ENCODE results near the gene ZHX3. TPM values are rescaled to one million over a fixed set of nuclear protein-coding genes. Genes with fewer than 3 reads are reported as not detected.

Gene ZHX3, protein sequence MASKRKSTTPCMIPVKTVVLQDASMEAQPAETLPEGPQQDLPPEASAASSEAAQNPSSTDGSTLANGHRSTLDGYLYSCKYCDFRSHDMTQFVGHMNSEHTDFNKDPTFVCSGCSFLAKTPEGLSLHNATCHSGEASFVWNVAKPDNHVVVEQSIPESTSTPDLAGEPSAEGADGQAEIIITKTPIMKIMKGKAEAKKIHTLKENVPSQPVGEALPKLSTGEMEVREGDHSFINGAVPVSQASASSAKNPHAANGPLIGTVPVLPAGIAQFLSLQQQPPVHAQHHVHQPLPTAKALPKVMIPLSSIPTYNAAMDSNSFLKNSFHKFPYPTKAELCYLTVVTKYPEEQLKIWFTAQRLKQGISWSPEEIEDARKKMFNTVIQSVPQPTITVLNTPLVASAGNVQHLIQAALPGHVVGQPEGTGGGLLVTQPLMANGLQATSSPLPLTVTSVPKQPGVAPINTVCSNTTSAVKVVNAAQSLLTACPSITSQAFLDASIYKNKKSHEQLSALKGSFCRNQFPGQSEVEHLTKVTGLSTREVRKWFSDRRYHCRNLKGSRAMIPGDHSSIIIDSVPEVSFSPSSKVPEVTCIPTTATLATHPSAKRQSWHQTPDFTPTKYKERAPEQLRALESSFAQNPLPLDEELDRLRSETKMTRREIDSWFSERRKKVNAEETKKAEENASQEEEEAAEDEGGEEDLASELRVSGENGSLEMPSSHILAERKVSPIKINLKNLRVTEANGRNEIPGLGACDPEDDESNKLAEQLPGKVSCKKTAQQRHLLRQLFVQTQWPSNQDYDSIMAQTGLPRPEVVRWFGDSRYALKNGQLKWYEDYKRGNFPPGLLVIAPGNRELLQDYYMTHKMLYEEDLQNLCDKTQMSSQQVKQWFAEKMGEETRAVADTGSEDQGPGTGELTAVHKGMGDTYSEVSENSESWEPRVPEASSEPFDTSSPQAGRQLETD
- total RNA-seq (10 to 100 TPM in 6 of 7 donors, 1 to 10 TPM in 1; 7.5 to 26.7 (median 19.5) TPM), polyA plus RNA-seq (1 to 10 TPM; 1.6 to 3.2 (median 2.6) TPM)
- long read RNA-seq, donor 1: 0 reads
- long read RNA-seq, donor 2: 0 reads

DNA sequence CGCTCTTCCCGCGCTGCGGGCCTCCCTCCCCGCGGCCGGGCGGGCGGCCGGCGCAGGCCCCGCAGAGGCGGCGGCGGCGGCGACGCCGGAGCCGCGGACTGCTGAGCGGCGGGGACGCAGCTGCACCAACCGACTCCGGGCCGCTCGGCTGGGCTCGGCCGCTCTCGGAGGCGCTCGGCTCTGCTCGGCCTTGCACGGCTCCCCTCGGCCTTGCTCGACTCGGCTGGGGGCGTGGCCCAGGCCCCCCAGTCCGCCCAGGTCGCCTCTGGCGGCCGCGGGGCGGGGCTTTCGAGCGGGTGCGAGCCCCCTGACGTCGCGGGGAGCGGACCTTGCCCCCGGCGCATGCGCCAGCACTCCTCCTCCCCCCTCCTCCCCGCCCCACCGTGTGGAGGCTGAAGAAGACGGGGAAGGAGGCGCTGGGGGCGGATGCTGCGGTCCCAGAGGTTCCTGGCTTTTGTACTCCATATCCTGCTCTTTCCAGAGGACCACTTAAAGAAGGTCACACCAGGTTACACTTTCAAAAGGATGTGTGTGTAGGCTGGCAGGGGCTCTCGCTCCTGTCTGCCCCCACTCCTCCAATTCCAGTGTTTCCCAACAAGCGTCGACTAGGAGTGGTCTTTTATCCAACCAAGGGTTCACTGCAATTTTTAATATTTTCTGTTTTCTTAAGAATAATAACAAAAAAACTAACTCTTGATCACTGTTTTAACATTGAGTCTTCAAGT is at the start of gene ZHX3:
Gene ZHX3 (minus strand): TSS at position 186 of the 725 bp plus-strand sequence. CDS start 112,815 bp downstream, outside the sequence.
- WGBS, 5 donors: 0 to 1% (median 0%) methylated on average over 7 to 63 of the region's 64 CpGs
- H3K9me3 ChIP-seq: no peaks in the 10 kb centered on the region
- TF ChIP-seq POLR2A (IDR thresholded peaks at IDR 0.05) (peak in 1 of 3 donors; percentile 22), POLR2AphosphoS5 (IDR thresholded peaks at IDR 0.05) (peak; percentile 79 to 91 (median 85))
- TF ChIP-seq, protein P1, sequence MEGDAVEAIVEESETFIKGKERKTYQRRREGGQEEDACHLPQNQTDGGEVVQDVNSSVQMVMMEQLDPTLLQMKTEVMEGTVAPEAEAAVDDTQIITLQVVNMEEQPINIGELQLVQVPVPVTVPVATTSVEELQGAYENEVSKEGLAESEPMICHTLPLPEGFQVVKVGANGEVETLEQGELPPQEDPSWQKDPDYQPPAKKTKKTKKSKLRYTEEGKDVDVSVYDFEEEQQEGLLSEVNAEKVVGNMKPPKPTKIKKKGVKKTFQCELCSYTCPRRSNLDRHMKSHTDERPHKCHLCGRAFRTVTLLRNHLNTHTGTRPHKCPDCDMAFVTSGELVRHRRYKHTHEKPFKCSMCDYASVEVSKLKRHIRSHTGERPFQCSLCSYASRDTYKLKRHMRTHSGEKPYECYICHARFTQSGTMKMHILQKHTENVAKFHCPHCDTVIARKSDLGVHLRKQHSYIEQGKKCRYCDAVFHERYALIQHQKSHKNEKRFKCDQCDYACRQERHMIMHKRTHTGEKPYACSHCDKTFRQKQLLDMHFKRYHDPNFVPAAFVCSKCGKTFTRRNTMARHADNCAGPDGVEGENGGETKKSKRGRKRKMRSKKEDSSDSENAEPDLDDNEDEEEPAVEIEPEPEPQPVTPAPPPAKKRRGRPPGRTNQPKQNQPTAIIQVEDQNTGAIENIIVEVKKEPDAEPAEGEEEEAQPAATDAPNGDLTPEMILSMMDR (IDR thresholded peaks at IDR 0.05 in 8 of 11, conservative IDR thresholded peaks at IDR 0.05 in 3 of 11): peak in 1 of 11 experiments; percentile 21
- intact Hi-C loops (cut with DNase I; ENCODE audit: low total_unique reads): no loop called here
- peak; percentile 99 for DNase-seq
- peaks cover 0 to under 1% (median 0%) of the 10 kb centered on the region in 6 donors for H3K36me3 ChIP-seq
- H3K27me3 ChIP-seq (replicated peaks in 1 of 7): no peaks in the 10 kb centered on the region
- peaks cover 10 to 25% (median 17%) of the 10 kb centered on the region in 6 donors for H3K4me1 ChIP-seq
- H3K4me3 ChIP-seq: peak within 1 kb of the TSS; percentile 78 to 97 (median 87)
- H3K27ac ChIP-seq: peak within 1 kb of the TSS; percentile 58 to 93 (median 86)

DNA sequence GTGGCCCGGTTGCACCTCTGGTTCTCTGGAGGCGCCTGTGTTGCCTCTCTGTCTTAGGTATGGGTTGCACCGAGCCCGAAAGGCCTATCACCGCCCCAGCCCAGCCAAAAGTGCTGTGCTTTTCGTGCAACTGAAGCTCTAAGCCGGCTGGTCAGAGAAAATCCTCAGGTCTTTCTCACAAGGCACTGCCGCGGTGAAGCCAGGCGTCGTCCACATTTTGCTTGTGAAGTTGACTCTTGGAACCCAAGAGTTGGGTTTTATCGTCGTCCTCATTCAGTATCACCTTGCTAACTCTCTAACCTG is 49.8 kb upstream of the ZHX3 start:
- 45 to 57% (median 47%) methylated on average over 13 of the region's 13 CpGs for WGBS, 5 donors
- H3K36me3 ChIP-seq: no peaks in the 10 kb centered on the region
- no peak overlapping the region for H3K4me3 ChIP-seq
- intact Hi-C loops (cut with DNase I; ENCODE audit: low total_unique reads): no loop called here
- no peak overlapping the region for H3K27ac ChIP-seq
- no peak for TF ChIP-seq POLR2AphosphoS5 (IDR thresholded peaks at IDR 0.05)
- TF ChIP-seq, protein P1 (IDR thresholded peaks at IDR 0.05 in 8 of 11, conservative IDR thresholded peaks at IDR 0.05 in 3 of 11): no peak
- TF ChIP-seq POLR2A (IDR thresholded peaks at IDR 0.05): no peak
- no peak for DNase-seq
- peaks cover 0 to 17% (median 9%) of the 10 kb centered on the region in 6 donors for H3K4me1 ChIP-seq
- peaks cover 0 to 21% (median 18%) of the 10 kb centered on the region in 8 donors for H3K9me3 ChIP-seq
- peaks cover 0 to 72% (median 42%) of the 10 kb centered on the region in 7 donors for H3K27me3 ChIP-seq (replicated peaks in 1 of 7)

DNA sequence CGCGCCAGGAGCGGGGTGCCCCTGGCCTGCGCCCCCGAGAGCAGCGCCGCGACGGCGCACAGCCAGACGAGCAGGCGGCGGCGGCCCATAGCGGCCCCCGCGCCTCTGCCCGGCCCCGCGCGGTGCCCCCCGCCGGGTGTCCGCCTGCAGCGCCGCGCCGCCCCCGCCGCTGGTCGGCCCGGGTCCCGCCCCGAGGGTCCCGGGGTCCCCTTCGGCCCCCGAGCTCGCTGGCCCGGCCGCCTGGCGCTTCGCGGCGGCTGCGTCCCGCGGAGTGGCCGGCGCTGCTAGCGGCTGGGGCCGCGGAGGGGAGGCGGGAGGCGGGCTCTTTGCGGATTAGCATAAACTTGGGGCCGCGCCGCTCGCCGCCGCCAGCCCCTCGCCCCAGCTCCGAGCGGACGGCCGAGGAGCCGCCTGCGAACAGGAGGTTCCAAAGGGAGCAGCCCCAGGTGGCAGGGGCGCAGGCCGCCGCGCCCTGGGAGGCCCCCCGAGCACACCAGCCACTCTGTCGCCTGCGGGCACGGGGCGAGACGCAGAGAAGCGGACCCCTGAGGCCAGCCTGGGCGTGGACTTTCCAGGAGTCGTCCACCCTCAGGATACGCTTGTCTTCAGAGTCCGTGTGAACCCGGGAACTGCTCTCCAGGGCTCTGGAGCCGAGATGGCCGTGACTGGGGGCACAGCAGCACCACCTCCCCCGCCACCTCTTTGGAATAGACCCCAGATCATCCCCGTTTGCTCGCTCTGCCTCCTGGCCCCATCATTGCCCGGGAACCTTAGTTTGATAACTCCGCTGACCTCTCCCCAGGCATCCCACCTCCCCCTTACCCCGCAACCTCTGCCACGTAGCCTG is 49.2 kb upstream of the ZHX3 start, which contains the start of gene EMILIN3:
Gene EMILIN3 (minus strand): TSS at position 273 of the 847 bp plus-strand sequence. CDS start 184 bp downstream, at position 89.
- H3K4me3 ChIP-seq: peak within 1 kb of the TSS in 4 of 8 donors; percentile 6 to 53 (median 12)
- 5 to 22% (median 9%) methylated on average over 10 to 93 of the region's 93 CpGs for WGBS, 5 donors
- H3K36me3 ChIP-seq: no peaks in the 10 kb centered on the region
- H3K9me3 ChIP-seq: peaks cover 0 to 16% (median 12%) of the 10 kb centered on the region in 8 donors
- H3K27me3 ChIP-seq (replicated peaks in 1 of 7): peaks cover 0 to 72% (median 42%) of the 10 kb centered on the region in 7 donors
- TF ChIP-seq, protein P1 (IDR thresholded peaks at IDR 0.05 in 8 of 11, conservative IDR thresholded peaks at IDR 0.05 in 3 of 11): no peak
- TF ChIP-seq POLR2AphosphoS5 (IDR thresholded peaks at IDR 0.05): no peak
- intact Hi-C loops (cut with DNase I; ENCODE audit: low total_unique reads): no loop called here
- no peak for DNase-seq
- H3K27ac ChIP-seq: no peak within 1 kb of the TSS
- H3K4me1 ChIP-seq: peaks cover 0 to 17% (median 9%) of the 10 kb centered on the region in 6 donors

Data from spleen (tissue), 13 donors.